NCI-H1417 treated with DMSO at 0.1 percent for 48 hours (cell line): ENCODE results near the gene CLVS2.

Source experiments
- DNase-seq: peaks from one replicate; lab custom pipeline; 2025; lab: John Stamatoyannopoulos, UW

Gene CLVS2

GRCh38 chr6:123024976-123025375 lies 28.9 kb downstream of the CLVS2 start:
- no peak for DNase-seq

DNA sequence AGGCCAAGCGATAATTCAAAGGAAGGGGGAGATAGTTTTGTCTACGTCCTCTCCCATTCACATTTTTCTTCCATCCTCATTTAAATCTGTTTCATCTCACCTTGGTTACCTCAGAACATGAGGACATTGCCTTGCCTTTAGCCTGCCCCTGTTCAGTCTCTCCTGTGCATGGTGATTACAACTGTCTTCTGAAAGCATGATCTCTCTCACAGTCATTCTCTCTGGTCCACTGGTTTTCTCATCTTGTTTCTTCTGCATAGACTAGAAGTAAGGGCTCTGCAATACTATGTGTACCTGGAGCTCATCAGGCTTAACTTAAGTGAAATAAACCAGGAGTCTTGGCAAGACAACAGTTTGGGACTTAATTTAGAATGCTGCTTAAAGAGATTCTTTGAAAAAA lies 31.4 kb downstream of the CLVS2 start:
- no peak for DNase-seq

DNA sequence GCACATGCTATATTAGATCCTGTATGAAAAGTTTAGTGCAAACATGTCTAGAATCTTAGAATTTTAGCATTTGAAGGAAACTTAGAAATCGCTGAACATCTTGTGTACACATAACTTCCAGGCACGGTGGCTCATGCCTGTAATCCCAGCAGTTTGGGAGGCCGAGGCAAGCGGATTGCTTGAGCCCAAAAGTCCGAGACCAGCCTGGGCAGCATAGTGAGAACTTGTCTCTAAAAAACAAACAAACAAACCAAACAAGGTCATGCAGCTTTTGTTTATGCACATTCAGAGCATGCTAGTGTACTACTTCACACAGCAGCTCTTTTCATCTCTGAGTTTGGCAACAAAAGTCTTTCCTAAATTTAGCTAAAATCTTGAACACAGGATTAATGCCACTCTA lies 32.2 kb downstream of the CLVS2 start:
- no peak for DNase-seq

DNA sequence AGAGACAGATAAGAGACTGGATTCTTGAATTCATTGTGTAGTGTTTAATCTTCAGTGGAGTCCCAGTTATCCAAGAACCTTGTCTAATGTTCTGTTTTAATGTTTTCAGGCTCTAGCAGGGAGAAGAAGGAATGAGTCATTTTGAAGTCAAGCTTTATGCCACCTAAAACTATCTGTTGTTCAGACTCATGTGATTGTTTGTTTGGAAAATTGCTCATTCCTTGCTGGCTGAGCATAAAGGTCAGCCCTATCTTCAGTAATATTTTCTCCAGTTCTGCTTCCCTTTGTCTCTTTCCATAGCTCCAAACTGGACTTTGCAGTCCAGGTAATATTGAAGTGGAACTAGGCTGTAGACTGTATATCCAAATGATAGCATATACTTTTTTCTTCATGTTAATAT lies 34.2 kb downstream of the CLVS2 start:
- no peak for DNase-seq

- DNase-seq = no peak
Measured at GRCh38 chr6:123036648-123037047, 40.6 kb downstream of the CLVS2 start.

DNA sequence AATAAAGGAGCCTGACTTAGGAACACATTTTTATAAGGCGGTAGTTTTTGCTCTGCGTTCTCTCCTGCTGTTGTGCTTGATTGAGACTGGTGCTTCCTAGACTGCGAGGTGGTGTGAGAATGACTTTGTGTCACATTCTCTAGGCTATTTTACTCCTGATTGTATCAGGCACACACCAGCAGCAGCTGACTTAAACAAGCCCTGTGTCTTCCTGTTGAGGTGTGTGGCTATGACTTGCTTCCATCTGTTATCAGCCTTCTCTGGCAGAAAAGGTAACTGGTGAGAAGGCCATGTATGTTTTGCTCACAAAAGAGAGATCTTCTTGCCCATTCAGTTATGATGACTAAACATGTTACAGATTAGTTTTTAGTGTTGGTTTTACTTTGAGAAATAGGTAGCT lies 43.4 kb downstream of the CLVS2 start:
- DNase-seq = no peak

GRCh38 chr6:123042401-123042800 lies 46.4 kb downstream of the CLVS2 start:
- no peak for DNase-seq

DNA sequence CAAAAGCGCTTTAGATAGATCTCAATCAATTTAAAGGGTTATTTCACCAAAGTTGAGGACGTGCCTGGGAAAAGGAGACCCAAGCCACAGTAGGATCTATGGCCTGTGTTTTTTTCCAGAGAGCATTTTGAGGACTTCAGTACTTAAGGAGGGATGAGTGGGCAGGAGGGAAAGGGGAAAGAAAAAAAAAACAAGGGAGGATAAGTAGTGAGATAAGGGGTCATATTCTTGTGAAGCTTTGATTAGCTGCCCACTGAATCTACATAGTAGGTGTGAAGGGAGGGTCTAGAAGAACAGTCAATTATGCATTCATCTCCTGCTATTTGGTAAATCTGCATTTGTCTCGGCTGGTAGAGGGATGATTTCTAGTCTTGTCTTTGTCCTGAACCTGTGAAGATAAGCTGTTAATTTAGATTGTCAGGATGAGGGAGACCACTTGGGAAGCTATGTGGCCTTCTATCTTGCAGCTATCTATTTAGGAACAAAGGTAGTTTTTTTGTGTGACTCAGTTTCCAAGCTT lies 48.4 kb downstream of the CLVS2 start:
- DNase-seq = no peak

- no peak for DNase-seq
Measured at GRCh38 chr6:123053602-123054225, 57.7 kb downstream of the CLVS2 start.

- DNase-seq = no peak
Measured at GRCh38 chr6:123055256-123055655, 59.2 kb downstream of the CLVS2 start.

DNA sequence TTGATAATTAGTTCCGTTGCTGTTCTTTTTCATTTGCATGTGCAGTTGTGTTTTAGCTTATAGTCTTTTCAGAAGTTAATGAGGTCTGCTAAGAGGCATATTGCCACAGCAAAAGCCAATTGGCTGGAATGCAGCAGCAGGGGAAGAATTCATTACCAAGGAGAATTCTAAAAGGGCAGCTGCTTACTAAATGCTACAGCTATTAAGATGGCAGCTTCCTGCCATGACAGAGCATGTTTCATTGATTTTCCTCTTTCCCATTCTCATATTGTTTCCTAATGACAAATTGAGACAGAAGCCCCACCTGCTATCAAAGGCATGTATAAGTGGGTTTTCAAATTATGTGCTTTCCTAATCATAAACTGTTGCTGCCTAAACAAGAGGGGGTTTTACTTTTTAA lies 66.6 kb downstream of the CLVS2 start:
- DNase-seq = no peak

GRCh38 chr6:123064038-123064437 lies 68.0 kb downstream of the CLVS2 start:
- DNase-seq = no peak

GRCh38 chr6:123074616-123075015 lies 78.6 kb downstream of the CLVS2 start:
- no peak for DNase-seq

- DNase-seq = no peak
Measured at GRCh38 chr6:123085403-123085802, 89.4 kb downstream of the CLVS2 start.

DNA sequence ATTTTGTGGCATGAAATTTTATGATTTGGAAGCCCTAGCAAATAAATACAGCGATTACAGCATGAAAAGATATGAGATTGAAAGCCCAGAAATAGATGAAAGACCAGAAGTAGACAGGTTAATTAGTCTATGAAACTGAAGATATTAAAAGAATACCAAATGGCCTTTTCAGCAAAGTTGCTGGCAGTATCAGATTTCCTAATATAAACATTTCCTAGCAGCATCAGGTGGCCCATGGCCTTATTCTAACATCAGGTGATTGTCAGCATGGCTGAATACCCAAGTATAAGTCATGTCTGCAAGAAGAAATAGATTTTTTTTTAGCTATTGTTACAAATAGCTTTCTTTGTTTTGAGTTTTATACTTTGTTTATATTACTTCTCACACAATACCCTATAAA lies 93.2 kb downstream of the CLVS2 start:
- DNase-seq = no peak

DNA sequence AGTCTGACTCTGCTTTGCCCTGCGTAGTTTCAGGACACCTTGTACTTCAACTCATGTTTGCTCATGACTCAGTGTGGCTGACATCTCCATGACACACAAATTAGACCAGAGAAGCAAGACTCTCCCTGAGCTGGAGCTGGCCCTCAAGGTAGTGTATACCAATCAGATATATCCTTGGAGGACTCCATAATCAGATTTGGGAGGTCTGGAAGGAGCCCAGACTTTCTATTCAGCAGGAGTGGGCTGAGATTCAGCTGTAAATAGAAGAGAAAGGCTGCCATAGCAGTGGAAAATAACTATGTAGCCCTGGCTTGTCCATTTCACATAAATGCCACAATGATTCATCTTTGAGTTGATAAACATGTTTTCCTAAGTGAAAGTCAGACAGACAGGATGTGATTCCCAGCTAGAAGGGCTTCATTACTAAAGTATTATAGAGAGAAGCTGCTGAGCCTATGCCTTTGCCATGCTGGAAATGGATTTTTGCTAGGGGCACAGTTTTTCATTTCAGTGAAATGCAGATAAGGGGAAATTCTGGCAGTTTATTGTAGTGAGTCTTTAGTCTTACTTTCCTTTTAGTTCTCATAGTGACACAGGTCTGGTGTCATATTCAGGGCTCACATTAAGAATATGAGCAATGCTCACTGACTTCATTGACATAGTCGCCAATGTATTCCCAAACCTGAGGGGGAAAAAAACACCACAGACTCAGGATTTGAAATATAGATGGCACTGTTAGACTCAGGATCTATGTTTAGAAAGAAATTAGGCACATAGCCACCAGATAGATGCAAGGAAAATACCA lies 95.3 kb downstream of the CLVS2 start:
- no peak for DNase-seq

- no peak for DNase-seq
Measured at GRCh38 chr6:123091896-123092271, 95.8 kb downstream of the CLVS2 start.

- DNase-seq = no peak
Measured at GRCh38 chr6:123094795-123095194, 98.8 kb downstream of the CLVS2 start.

DNA sequence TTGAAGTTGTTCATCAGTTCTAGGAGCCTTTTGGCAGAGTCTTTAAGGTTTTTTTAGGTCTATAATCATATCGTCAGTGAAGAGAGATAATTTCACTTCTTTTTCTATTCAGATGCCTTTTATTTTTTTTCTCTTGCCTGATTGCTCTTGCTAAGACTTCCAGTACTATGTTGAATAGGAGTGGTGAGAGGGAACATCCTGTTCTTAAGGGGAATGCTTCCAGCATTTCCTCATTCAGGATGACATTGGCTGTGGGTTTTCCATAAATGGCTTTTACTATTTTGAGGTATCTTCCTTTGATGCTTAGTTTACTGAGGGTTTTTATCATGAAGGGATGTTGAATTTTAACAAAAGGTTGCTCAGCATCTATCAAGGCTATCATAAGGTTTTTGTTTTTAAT lies 109.5 kb downstream of the CLVS2 start:
- no peak for DNase-seq

GRCh38 chr6:123116370-123116769 lies 120.3 kb downstream of the CLVS2 start:
- no peak for DNase-seq

- DNase-seq = no peak
Measured at GRCh38 chr6:123117145-123117908, 121.3 kb downstream of the CLVS2 start.

DNA sequence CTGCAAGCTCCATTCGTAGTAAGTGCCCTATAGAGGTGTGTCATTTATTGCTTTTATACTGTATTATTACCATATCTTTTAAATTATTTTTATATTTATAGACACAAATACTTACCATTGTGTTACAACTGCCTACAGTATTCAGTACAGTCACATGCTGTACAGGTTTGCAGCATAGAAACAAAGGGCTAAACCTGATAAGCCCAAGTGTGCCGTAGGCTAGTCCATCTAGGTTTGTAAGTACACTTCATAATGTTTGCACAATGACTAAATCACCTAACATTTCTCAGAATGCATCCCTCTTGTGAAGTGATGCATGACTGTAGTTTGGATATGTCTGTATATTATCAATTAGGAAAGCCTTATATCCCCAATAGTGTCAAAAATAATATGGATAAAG lies 122.8 kb downstream of the CLVS2 start:
- no peak for DNase-seq
